ENCODE measurements around the gene HSPA12B. TPM values are rescaled to one million over a fixed set of nuclear protein-coding genes. Genes with fewer than 3 reads are reported as not detected.

The HSPA12B gene
- polyA plus RNA-seq, 1 of the 3 experiments (the other 2 are of a cell fraction), result 0.46 TPM

- Histone ChIP-seq H3K36me3 (replicated peaks in 1 of 2; ENCODE audit: control insufficient read depth in 1 of 2, insufficient read depth in 2 of 2, low read length in 1 of 2) (no peaks in the 10 kb centered on the region), H3K27ac (ENCODE audit: low read depth in 2 of 2, low read length in 1 of 2) (no peak overlapping the region), H3K4me2 (no peak overlapping the region), H3K4me3 (ENCODE audit: low read depth in 2 of 2, low read length in 1 of 2) (no peak overlapping the region), H3F3A (replicated peaks; ENCODE audit: insufficient read depth) (peaks cover 10% of the 10 kb centered on the region), H3K9ac (no peak overlapping the region), H3K9me3 (no peaks in the 10 kb centered on the region), H2AFZ (ENCODE audit: low read depth) (no peak overlapping the region), H3K27me3 (ENCODE audit: insufficient read depth) (no peaks in the 10 kb centered on the region), H4K20me1 (ENCODE audit: insufficient read depth) (no peaks in the 10 kb centered on the region), H3K4me1 (ENCODE audit: control insufficient read depth in 1 of 2, insufficient read depth in 2 of 2, low read depth in 1 of 2, low read length in 1 of 2) (peaks cover 6 to 19% of the 10 kb centered on the region in 2 experiments; a peak in 3 of 4 replicates), H3K79me2 (ENCODE audit: insufficient read depth) (peaks cover 11% of the 10 kb centered on the region; the same call in 1 of the 2 replicates), H3K9me2 (no peaks in the 10 kb centered on the region)
- POLR2A ChIA-PET, result no interaction called here
- CTCF ChIA-PET, result interaction anchor here (1.1 to 13.1 kb wide), 2 partner anchors 13 to 22 kb away, joined by 3 to 151 read pairs; no protein-coding TSS in a partner anchor
- 93% methylated on average over 4 of the region's 8 CpGs for WGBS (ENCODE audit: low lambda C conversion rate)
- DNase-seq, result no peak
- TF ChIP-seq TCF12 (IDR thresholded peaks at IDR 0.05) (no peak), FOSL2 (IDR thresholded peaks at IDR 0.05; ENCODE audit: borderline replicate concordance, low read depth) (no peak), MAX (IDR thresholded peaks at IDR 0.05; ENCODE audit: low read depth) (no peak), RCOR1 (IDR thresholded peaks at IDR 0.05; ENCODE audit: low read length) (no peak), JUND (IDR thresholded peaks at IDR 0.05) (no peak), RAD21 (IDR thresholded peaks at IDR 0.05; ENCODE audit: low read length) (no peak), REST (IDR thresholded peaks at IDR 0.05; ENCODE audit: low read depth, low read length) (no peak), ZBTB33 (IDR thresholded peaks at IDR 0.05; ENCODE audit: borderline replicate concordance, low read depth) (no peak), NRF1 (IDR thresholded peaks at IDR 0.05; ENCODE audit: low read depth, low read length) (no peak), GABPA (IDR thresholded peaks at IDR 0.05; ENCODE audit: low read depth) (no peak), MXI1 (IDR thresholded peaks at IDR 0.05; ENCODE audit: low read depth, low read length) (no peak), USF2 (IDR thresholded peaks at IDR 0.05; ENCODE audit: borderline replicate concordance, low read depth, low read length) (no peak), PBX3 (IDR thresholded peaks at IDR 0.05) (no peak), YY1 (IDR thresholded peaks at IDR 0.05; ENCODE audit: low read depth) (no peak)
Measured at GRCh38 chr20:3763671-3764601, 31.5 kb downstream of the HSPA12B start.
